Fibroblast of lung (primary cell): Measurements from ENCODE around the gene ACVR1B. TPM values are rescaled to one million over a fixed set of nuclear protein-coding genes. Genes with fewer than 3 reads are reported as not detected.

Experiments
- DNase-seq, 2 donors: peaks; one replicate each; pipeline versions ENCODE4 v3.0.0 to v3.0.0-alpha.2; 2010; ENCODE audit warnings: low read depth in 2 of 2
- H2AFZ ChIP-seq: 2 replicates; pipeline ENCODE4 v1.5.1; 2012; ENCODE audit warnings: low read length, control low read depth, inconsistent platforms
- H3K27ac ChIP-seq: 2 replicates; pipeline ENCODE4 v1.5.1; 2011; ENCODE audit warnings: low read length, control low read depth; ENCODE audit not compliant: insufficient read depth
- H3K27me3 ChIP-seq: 2 replicates; pipeline ENCODE4 v1.5.1; 2011; ENCODE audit warnings: mild to moderate bottlenecking, low read length; ENCODE audit not compliant: control insufficient read depth, insufficient read depth
- H3K36me3 ChIP-seq: 2 replicates; pipeline ENCODE4 v1.5.1; 2011; ENCODE audit warnings: low read length; ENCODE audit not compliant: control insufficient read depth, insufficient read depth
- H3K4me1 ChIP-seq: 2 replicates; pipeline ENCODE4 v1.5.1; 2011; ENCODE audit warnings: low read length; ENCODE audit not compliant: control insufficient read depth, insufficient read depth; ENCODE audit errors: extremely low read depth
- H3K4me2 ChIP-seq: 2 replicates; pipeline ENCODE4 v1.5.1; 2011; ENCODE audit warnings: low read length, control low read depth; ENCODE audit not compliant: insufficient read depth; ENCODE audit errors: extremely low read depth
- H3K4me3 ChIP-seq, 4 experiments: fragments of 200-600 bp in 1 of 4; sonication (generic) in 1 of 4; replicated peaks in 1 of 4; 2 replicates each; pipeline ENCODE4 v1.5.1; 2011 to 2016; ENCODE audit warnings: low read length in 4 of 4, low read depth in 3 of 4, mild to moderate bottlenecking in 3 of 4, control low read depth in 2 of 4, inconsistent platforms in 1 of 4, mixed read lengths in 1 of 4; ENCODE audit not compliant: insufficient read depth in 1 of 4; ENCODE audit errors: control extremely low read depth in 1 of 4
- H3K79me2 ChIP-seq: 2 replicates; pipeline ENCODE4 v1.5.1; 2012; ENCODE audit warnings: mild to moderate bottlenecking, low read length, inconsistent platforms; ENCODE audit not compliant: control insufficient read depth, insufficient read depth
- H3K9ac ChIP-seq: 2 replicates; pipeline ENCODE4 v1.5.1; 2011; ENCODE audit warnings: mild to moderate bottlenecking, low read length, control low read depth; ENCODE audit not compliant: insufficient read depth
- H3K9me3 ChIP-seq: 2 replicates; pipeline ENCODE4 v1.5.1; 2012; ENCODE audit warnings: low read depth, low read length; ENCODE audit not compliant: control insufficient read depth, insufficient read depth
- H4K20me1 ChIP-seq: 2 replicates; pipeline ENCODE4 v1.5.1; 2011; ENCODE audit warnings: low read length; ENCODE audit not compliant: control insufficient read depth, insufficient read depth; ENCODE audit errors: extremely low read depth
- EZH2 ChIP-seq: IDR thresholded peaks from 2 replicates; pipeline ENCODE4 v1.5.1; 2012; ENCODE audit warnings: low read length, control low read depth, mild to moderate bottlenecking; ENCODE audit errors: missing control alignments
- polyA plus RNA-seq, 2 donors: library from polyadenylated mRNA; depleted of rRNA in 1 of 2; stranded (reverse) in 1 of 2; unstranded in 1 of 2; fragments of >200 nt; gene quantifications; 2 replicates each; pipeline ENCODE4 v1.2.1, GENCODE V29; 2011 to 2012; ENCODE audit warnings: missing spikeins in 1 of 2
- total RNA-seq: library from RNA; depleted of rRNA; stranded (reverse); fragments of >200 nt; gene quantifications from 2 replicates; pipeline ENCODE4 v1.2.1, GENCODE V29; 2014
- TF ChIP-seq, protein P1 (sequence below), 2 donors: IDR thresholded peaks in 1 of 2; conservative IDR thresholded peaks in 1 of 2; 1 replicate in 1 of 2; 2 replicates in 1 of 2; pipeline ENCODE4 v1.5.1; 2011 to 2012; ENCODE audit warnings: low read length in 2 of 2, control low read depth in 1 of 2, inconsistent platforms in 1 of 2, low read depth in 1 of 2, mild to moderate bottlenecking in 1 of 2

Gene ACVR1B
- total and polyA plus RNA-seq, 2 donors (not counting 1 experiment from before 2014, with no cell fraction given), result 12.4 to 13.6 TPM

DNA sequence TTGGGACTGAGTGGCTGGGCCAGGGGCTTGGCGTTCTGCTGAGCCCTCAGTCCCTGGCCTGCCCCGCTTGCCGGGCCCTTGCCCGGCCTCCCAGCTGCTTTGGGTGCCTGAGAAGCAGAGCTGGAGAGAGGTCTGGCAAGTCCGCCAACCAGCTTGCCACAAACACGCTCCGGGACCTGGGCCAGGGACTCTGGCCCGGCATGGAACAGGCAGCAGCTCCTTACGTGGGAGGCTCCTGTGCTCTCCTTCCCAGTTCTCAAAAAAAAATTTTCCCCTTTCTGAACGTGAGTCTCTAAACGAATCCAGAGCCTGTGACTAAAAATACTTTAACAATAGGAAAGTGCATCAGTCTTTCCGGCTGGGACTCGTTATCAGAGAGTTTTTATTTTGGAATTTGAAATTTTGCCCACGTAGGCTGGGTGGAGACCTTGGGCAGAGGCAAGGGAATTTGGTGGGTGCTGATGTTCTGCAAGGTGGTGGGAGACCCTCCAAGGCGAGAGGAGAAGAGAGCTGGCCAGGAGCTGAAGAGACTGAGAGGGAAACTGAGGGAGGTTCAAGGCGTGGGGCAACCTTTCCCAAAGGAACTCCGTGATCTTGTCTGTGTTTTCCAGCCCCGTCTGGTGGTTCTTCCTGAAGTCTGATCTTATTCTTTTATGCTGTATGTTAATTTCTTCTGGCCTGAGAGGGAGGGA is 92.9 kb downstream of the ACVR1B start:
- Histone ChIP-seq H3K9me3 (no peaks in the 10 kb centered on the region), H4K20me1 (no peaks in the 10 kb centered on the region), H2AFZ (no peak overlapping the region), H3K27me3 (no peaks in the 10 kb centered on the region), H3K27ac (peak overlapping the region; percentile 89), H3K4me2 (peak overlapping the region; percentile 65), H3K36me3 (no peaks in the 10 kb centered on the region), H3K4me3 (peak overlapping the region in 1 of 4 experiments; percentile 37), H3K79me2 (no peaks in the 10 kb centered on the region), H3K9ac (peak overlapping the region; percentile 50), H3K4me1 (peaks cover 14% of the 10 kb centered on the region)
- peak; percentile 79 to 92 for DNase-seq
- TF ChIP-seq, protein P1, sequence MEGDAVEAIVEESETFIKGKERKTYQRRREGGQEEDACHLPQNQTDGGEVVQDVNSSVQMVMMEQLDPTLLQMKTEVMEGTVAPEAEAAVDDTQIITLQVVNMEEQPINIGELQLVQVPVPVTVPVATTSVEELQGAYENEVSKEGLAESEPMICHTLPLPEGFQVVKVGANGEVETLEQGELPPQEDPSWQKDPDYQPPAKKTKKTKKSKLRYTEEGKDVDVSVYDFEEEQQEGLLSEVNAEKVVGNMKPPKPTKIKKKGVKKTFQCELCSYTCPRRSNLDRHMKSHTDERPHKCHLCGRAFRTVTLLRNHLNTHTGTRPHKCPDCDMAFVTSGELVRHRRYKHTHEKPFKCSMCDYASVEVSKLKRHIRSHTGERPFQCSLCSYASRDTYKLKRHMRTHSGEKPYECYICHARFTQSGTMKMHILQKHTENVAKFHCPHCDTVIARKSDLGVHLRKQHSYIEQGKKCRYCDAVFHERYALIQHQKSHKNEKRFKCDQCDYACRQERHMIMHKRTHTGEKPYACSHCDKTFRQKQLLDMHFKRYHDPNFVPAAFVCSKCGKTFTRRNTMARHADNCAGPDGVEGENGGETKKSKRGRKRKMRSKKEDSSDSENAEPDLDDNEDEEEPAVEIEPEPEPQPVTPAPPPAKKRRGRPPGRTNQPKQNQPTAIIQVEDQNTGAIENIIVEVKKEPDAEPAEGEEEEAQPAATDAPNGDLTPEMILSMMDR (conservative IDR thresholded peaks at IDR 0.05 in 1 of 2, IDR thresholded peaks at IDR 0.05 in 1 of 2; ENCODE audit: low read depth in 1 of 2, low read length in 2 of 2), result no peak

DNA sequence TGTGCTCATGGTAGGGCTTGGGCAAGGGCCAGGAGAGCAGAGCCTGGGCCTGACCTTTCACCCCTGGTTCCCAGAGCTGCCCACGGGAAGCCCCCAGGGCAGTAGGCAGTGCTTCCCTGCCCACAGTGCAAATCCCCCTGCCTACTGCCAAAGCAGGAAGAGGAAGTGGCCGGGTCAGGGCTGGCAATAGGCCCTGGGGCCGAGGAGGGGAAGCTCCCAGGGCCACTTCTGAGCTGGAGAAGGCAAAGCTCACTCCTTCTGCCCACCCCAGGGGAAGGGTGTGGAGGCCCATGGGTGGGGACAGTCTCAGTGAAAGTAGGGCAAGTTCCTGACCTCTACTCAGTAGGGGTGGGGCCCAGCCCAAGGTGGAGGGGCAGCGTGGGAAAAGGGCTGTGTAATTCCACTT is 94.3 kb downstream of the ACVR1B start:
- Histone ChIP-seq H3K4me3 (no peak overlapping the region), H4K20me1 (no peaks in the 10 kb centered on the region), H3K9ac (no peak overlapping the region), H3K27me3 (no peaks in the 10 kb centered on the region), H3K36me3 (no peaks in the 10 kb centered on the region), H3K4me2 (no peak overlapping the region), H3K27ac (no peak overlapping the region), H3K79me2 (no peaks in the 10 kb centered on the region), H3K9me3 (no peaks in the 10 kb centered on the region), H3K4me1 (peaks cover 22% of the 10 kb centered on the region), H2AFZ (no peak overlapping the region)
- TF ChIP-seq EZH2, result no peak
- TF ChIP-seq, protein P1 (conservative IDR thresholded peaks at IDR 0.05 in 1 of 2, IDR thresholded peaks at IDR 0.05 in 1 of 2; ENCODE audit: low read depth in 1 of 2, low read length in 2 of 2), result no peak
- no peak for DNase-seq

Other genes starting within 250 kb of the ACVR1B start
- 0.17 and 0.26 TPM in 2 replicates for gene FIGNL2, start 103.0 kb upstream of the ACVR1B start, total RNA-seq
- 0.06 and 0.07 TPM in 2 replicates for gene FIGNL2, start 103.0 kb upstream of the ACVR1B start, polyA plus RNA-seq
- under 0.01 TPM in 1 of 2 replicates, not detected in the other for gene ANKRD33, start 63.6 kb upstream of the ACVR1B start, total RNA-seq
- 0.17 TPM in 1 of 2 replicates, not detected in the other for gene ANKRD33, start 63.6 kb upstream of the ACVR1B start, polyA plus RNA-seq
- gene ACVRL1, start 44.2 kb upstream of the ACVR1B start, total RNA-seq, result 20.8 and 36.2 TPM in 2 replicates
- gene ACVRL1, start 44.2 kb upstream of the ACVR1B start, polyA plus RNA-seq, result 8.9 and 15.0 TPM in 2 replicates
- gene TAMALIN, start 55.2 kb downstream of the ACVR1B start, total RNA-seq, result 11.3 and 12.1 TPM in 2 replicates
- 4.9 and 5.3 TPM in 2 replicates for gene TAMALIN, start 55.2 kb downstream of the ACVR1B start, polyA plus RNA-seq
- gene NR4A1, start 99.7 kb downstream of the ACVR1B start, total RNA-seq, result 2.1 and 3.8 TPM in 2 replicates
- gene NR4A1, start 99.7 kb downstream of the ACVR1B start, polyA plus RNA-seq, result 4.1 and 15.9 TPM in 2 replicates
- gene ATG101, start 118.3 kb downstream of the ACVR1B start, total RNA-seq, result 90.3 and 103 TPM in 2 replicates
- gene ATG101, start 118.3 kb downstream of the ACVR1B start, polyA plus RNA-seq, result 82.2 and 82.9 TPM in 2 replicates
- 2.0 and 2.1 TPM in 2 replicates for gene SMIM41, start 128.0 kb downstream of the ACVR1B start, total RNA-seq
- 1.9 and 4.8 TPM in 2 replicates for gene SMIM41, start 128.0 kb downstream of the ACVR1B start, polyA plus RNA-seq
- gene KRT80, start 240.3 kb downstream of the ACVR1B start, total RNA-seq, result under 0.01 and 0.17 TPM in 2 replicates
- 0.90 and 1.0 TPM in 2 replicates for gene KRT80, start 240.3 kb downstream of the ACVR1B start, polyA plus RNA-seq